SK-MEL-5 (cell line): ENCODE measurements around the gene TLE7. TPM values are rescaled to one million over a fixed set of nuclear protein-coding genes. Genes with fewer than 3 reads are reported as not detected.

ENCODE experiments used
- DNase-seq: peaks from one replicate; pipeline ENCODE4 v3.0.0-alpha.2; 2016; ENCODE audit warnings: low read depth, low spot score
- in situ Hi-C: cut with HindIII; loops from 2 replicates; pipeline ENCODE4 v1.10.0; 2016; ENCODE audit warnings: low sequenced_read_pairs, high pct_unique_total_duplicates, low pct_unique_long_range_greater_than_20kb
- total RNA-seq: library from RNA; depleted of rRNA; stranded (reverse); fragments of >200 nt; shearing (Covaris generic); gene quantifications from 2 replicates; pipeline ENCODE4 v1.2.3, GENCODE V29; 2014; rRNA removed

Gene TLE7
- total RNA-seq, 1 experiment from 2014 or later: not detected

DNA sequence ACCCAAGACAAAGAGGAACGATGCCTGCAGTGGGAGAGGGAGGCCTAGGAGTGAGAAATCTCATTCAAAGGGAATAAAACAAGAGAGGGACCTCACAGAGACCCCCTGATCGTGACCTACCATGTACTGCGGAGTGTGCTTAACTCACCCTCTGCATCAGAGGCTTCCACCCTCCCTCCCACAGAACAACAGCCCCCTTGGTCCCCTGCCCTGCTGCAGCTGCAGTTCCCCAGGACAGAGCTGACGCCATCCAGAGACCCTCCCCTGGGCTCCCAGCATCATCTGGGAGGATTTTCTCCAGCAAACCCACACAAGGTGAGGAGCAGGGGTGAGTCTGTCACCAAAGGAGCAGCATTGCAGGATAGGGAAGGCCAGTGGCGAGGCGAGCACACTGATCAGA lies 39.8 kb downstream of the TLE7 start:
- no peak for DNase-seq
- in situ Hi-C loops: no loop called here

DNA sequence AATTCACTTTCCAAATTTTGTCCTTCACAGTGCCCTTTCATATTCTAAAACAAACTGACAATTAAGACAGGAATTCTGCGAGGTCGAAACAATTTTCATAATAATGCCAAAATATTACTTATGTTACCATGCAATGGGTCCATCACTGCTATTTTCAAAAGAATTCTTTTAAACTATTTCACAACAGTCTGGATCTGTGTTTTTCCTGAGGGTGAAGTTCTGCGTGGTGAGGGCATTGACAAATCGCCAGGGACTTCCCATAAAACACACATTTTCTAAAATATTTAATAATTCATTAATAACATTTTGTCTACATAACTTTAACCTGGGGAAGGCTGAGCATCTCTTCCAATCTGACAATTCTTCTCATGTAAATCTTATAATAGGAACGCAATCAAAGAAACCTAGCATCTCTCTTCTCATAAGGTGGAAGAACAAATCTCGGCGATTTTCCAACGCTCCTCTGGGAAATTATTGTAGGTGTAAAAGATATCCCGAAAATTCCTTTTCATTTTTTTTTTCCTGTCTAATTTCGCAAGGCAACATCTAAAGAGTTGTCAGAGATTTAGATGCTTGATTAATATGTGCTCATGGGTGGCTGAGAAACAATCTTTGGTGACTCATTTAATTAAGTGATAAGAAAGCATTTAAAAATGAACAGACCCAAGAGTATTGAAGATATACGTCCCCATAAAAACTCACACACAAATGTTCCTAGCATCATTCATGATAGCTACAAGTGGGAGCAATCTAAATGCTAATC lies 41.9 kb downstream of the TLE7 start:
- no peak for DNase-seq
- in situ Hi-C loops: no loop called here

DNA sequence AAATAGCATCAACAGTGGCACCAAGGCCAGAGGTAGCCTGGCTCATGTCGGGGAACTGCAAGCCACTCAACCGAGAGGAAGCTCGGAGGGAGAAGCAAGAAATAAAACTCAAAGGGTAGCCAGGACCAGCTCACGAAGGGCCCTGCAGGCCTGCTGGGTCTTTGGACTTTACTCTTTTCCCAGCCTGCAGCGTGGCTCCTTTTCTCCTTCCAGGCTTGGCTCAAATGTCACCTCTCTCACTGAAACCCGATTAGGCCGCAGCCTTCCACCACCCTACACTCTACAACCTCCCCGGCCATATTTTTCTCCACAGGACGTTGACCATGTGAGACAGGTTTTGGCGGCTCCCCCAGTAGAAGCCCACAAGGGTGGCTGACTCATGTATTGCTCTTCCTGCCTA lies 45.3 kb downstream of the TLE7 start:
- in situ Hi-C loops: no loop called here
- no peak for DNase-seq

DNA sequence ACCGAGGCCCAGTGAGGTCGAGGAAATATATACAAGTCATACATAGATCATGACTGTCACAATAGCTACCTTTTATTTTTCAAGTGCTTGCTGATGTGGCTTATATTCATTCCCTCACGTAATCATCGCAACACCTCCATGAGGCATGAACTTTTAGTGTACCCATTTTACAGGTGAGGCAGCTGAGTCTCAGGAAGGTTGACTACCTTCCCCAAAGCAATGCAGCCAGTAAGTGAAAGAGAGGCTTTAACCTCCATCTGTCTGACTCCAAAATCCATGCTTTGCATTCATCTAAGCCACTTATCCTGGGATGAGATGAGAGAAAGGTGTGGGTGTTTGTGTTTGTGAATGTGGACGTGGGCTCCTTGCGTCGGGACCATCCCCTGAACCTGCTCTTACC lies 52.5 kb downstream of the TLE7 start:
- in situ Hi-C loops: no loop called here
- DNase-seq: no peak

DNA sequence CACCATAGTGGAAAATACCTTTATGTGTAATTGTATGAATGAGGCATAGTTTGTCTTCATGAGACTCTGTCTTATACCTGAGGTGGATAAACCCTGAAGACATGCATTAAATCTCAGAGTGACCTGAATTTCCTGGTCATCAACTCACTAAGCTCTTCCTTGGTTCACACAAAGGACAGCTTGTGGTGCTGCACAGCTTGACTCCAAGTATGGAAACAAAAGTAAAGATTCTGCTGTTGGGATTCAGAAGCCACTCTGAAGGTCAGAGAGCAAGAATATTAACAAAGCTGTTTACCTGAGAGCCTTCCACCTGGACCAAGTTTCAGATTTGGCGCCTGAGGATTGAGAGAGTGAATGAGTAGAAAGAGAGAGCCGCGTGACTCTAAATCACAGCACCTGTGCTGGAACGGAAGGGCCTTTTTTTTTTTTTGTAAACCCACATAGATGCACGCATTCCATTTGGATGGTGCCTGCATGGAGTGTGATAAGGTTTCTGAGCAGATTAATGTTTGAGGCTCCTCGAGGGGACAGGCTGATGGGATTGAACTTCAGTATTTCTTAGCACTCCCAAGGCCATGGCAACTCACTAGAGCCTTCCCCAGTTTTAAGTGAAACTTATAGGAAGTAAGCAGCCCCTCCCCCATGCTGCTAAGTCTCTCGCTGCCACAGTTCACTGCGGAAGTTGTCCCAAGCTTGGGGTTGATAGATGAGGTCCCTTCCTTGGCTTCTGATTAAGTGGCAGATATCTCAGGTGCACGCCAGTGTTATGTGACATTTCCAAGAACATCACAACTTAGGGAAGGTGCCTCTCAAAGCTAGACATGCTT lies 54.6 kb downstream of the TLE7 start:
- no peak for DNase-seq
- in situ Hi-C loops: no loop called here

DNA sequence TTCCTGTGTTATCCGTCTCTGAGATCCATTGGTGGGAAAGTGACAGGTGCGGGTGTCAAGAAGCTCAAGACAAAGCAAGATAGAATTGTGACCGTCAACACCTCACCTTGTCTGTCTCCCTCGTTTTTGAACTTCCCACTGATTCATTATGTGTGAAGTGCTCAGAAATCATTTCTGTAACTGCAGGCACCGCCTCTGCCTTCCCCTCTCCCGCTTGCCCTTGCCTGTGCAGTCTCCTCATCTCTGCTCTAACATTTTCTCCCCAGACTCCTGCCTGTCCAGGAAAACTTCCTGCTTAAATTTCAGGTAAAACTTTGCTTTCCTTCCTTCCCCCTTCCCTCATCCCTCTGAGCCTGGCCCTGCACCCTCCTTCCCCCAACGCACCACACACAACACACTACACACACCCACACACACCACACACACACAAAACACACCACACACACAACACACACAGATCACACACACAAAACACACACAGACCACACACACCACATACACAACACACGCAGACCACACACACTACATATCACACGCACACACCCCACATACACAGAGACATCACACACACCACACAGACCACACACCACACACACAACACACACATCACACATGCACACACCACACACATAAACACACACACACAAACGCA lies 57.7 kb downstream of the TLE7 start:
- in situ Hi-C loops: no loop called here
- no peak for DNase-seq

DNA sequence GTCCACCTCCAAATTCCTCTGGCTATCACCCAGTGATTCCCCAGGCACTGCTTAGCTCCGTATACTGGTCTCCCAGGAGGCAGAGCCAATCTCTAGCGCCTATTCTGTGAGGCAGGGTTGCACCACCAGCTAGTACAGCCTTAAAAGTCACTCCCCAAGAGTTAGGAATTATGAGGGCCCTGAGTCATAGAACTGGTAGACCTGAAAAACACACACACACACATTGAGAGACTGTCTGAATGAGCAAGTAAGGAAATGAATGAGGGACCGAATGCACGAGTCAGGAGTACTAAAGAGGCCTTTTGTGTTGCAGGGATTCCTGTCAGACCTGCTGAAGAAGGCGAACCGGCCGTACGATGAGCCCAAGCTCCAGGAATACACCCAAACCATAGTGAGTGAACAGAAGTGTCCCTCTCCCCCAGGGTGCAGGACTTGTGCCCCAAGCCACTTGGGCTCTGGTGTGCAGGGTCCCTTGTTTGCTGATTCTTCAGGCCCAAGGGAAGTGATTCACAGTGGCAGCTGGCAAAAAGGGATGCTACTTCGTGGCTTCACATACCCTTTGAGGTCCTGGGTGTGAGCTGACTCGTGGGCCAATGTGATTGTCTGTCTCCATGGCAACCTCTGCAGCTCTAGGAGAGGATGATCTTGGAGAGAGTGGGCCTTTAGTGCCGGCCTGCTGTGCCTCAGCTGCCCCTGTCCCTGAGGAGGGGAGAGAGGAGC lies 58.6 kb downstream of the TLE7 start:
- DNase-seq: peak; percentile 48
- in situ Hi-C loops: no loop called here

DNA sequence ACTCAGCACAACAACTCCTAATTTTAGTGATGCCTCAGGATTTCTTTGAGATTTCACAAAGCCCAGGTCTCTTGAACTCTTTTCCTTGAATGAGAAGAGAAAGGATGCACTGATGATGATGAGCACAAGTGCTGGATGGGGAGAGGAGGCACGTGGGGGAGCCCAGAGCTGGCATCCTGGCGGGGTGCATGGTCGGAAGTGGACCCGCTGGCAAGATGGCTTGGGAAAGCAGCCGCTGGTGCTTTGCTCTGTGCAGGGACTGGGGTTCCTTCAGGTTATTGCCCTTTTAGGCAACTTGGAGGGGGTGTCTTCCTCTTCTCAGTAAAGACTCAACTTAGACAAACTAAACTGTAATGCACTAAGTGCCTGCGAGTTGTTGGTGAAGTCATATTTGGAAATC lies 61.0 kb downstream of the TLE7 start:
- in situ Hi-C loops: no loop called here
- DNase-seq: no peak

Other genes starting within 250 kb of the TLE7 start
- 0.35 and 0.50 TPM in 2 replicates for gene HYDIN, start 211.3 kb downstream of the TLE7 start, total RNA-seq
- gene CMTR2, start 152.7 kb downstream of the TLE7 start, total RNA-seq: 30.3 and 30.7 TPM in 2 replicates
- 0.45 and 0.67 TPM in 2 replicates for gene CALB2, start 83.3 kb downstream of the TLE7 start, total RNA-seq
- 7.5 and 10.7 TPM in 2 replicates for gene ZNF23, start 20.2 kb upstream of the TLE7 start, total RNA-seq
- gene ZNF19, start 47.3 kb upstream of the TLE7 start, total RNA-seq: 2.2 and 3.3 TPM in 2 replicates
- not detected in 2 replicates for gene CHST4, start 84.4 kb upstream of the TLE7 start, total RNA-seq
- gene TAT, start 135.0 kb upstream of the TLE7 start, total RNA-seq: not detected in 2 replicates
- 0.08 TPM in 1 of 2 replicates, not detected in the other for gene MARVELD3, start 184.1 kb upstream of the TLE7 start, total RNA-seq